Smooth muscle cell (in vitro differentiated cells): ENCODE data around the gene MAN1B1. TPM values are rescaled to one million over a fixed set of nuclear protein-coding genes. Genes with fewer than 3 reads are reported as not detected.
A peak's percentile ranks its signal among the peaks of the same experiment; 100 is the strongest.

Source experiments
- DNase-seq: peaks from one replicate; lab custom pipeline; 2025; ENCODE audit not compliant: unreplicated experiment; lab: John Stamatoyannopoulos, UW
- H2AFZ ChIP-seq: fragments of 200-600 bp; sonication (generic); 2 replicates; pipeline ENCODE4 v1.6.0; 2016; ENCODE audit warnings: antibody characterized with exemption, low read depth, mild to moderate bottlenecking
- H3F3A ChIP-seq: fragments of 200-600 bp; sonication (generic); 2 replicates; pipeline ENCODE4 v1.6.0; 2017; ENCODE audit warnings: antibody characterized with exemption, low read depth
- H3K27ac ChIP-seq: fragments of 200-600 bp; sonication (generic); 2 replicates; pipeline ENCODE4 v1.5.1; 2016; ENCODE audit warnings: low read depth, mild to moderate bottlenecking
- H3K27me3 ChIP-seq: fragments of 200-600 bp; sonication (generic); 2 replicates; pipeline ENCODE4 v1.6.1; 2016; ENCODE audit warnings: low read depth, mild to moderate bottlenecking
- H3K36me3 ChIP-seq: fragments of 200-600 bp; sonication (generic); 2 replicates; pipeline ENCODE4 v1.5.1; 2016; ENCODE audit warnings: low read depth
- H3K4me1 ChIP-seq: fragments of 200-600 bp; sonication (generic); 2 replicates; pipeline ENCODE4 v1.5.1; 2016; ENCODE audit warnings: low read depth
- H3K4me2 ChIP-seq: fragments of 200-600 bp; sonication (generic); 2 replicates; pipeline ENCODE4 v1.6.0; 2016; ENCODE audit warnings: mild to moderate bottlenecking
- H3K4me3 ChIP-seq: fragments of 200-600 bp; sonication (generic); 2 replicates; pipeline ENCODE4 v1.5.1; 2016; ENCODE audit warnings: mild to moderate bottlenecking
- H3K79me2 ChIP-seq: fragments of 200-600 bp; sonication (generic); 2 replicates; pipeline ENCODE4 v1.6.0; 2016; ENCODE audit warnings: low read depth, mild to moderate bottlenecking
- H3K9ac ChIP-seq: fragments of 200-600 bp; sonication (generic); 2 replicates; pipeline ENCODE4 v1.6.0; 2016; ENCODE audit warnings: low read depth
- H3K9me3 ChIP-seq: fragments of 200-600 bp; sonication (generic); replicated peaks from 2 replicates; pipeline ENCODE4 v1.5.1; 2016; ENCODE audit warnings: low read depth
- H4K20me1 ChIP-seq: fragments of 200-600 bp; sonication (generic); 2 replicates; pipeline ENCODE4 v1.6.0; 2016; ENCODE audit warnings: low read depth
- CTCF ChIP-seq: fragments of 200-600 bp; sonication (generic); IDR thresholded peaks from 2 replicates; pipeline ENCODE4 v1.5.1; 2017; ENCODE audit warnings: borderline replicate concordance, mild to moderate bottlenecking, antibody characterized with exemption; ENCODE audit not compliant: insufficient read depth, poor library complexity, severe bottlenecking
- WGBS: methylation state at CpG from one replicate; pipeline ENCODE4 v1.1.7; 2016; ENCODE audit warnings: low lambda C conversion rate; 5-methylcytosine and 5-hydroxymethylcytosine counted together
- polyA plus RNA-seq: library from polyadenylated mRNA; unstranded; fragments of >200 nt; fragmentation: Nextera tagmentation; extraction: Ambion mirVana; gene quantifications from 2 replicates; pipeline ENCODE4 v1.2.1, GENCODE V29; 2016
- total RNA-seq: library from RNA; depleted of rRNA; stranded (reverse); fragments of >200 nt; gene quantifications from 2 replicates; pipeline ENCODE4 v1.2.3, GENCODE V29; 2014

Gene MAN1B1
- total and polyA plus RNA-seq, 2 experiments from 2014 or later: 62.9 to 97.1 TPM

- WGBS: 23% methylated on average over 6 of the region's 6 CpGs
- no peak for DNase-seq
These were observed 15.9 kb upstream of the MAN1B1 start for GRCh38 chr9:137070906-137071275.

GRCh38 chr9:137071282-137071681, 15.5 kb upstream of the MAN1B1 start:
- Histone ChIP-seq H3F3A (no peaks in the 10 kb centered on the region), H3K4me3 (peak overlapping the region; percentile 51), H4K20me1 (no peaks in the 10 kb centered on the region), H3K9ac (no peak overlapping the region), H3K4me1 (peaks cover 8% of the 10 kb centered on the region), H3K79me2 (no peaks in the 10 kb centered on the region), H3K9me3 (no peaks in the 10 kb centered on the region), H2AFZ (peak overlapping the region; percentile 51), H3K27me3 (peaks cover 6% of the 10 kb centered on the region), H3K4me2 (peak overlapping the region; percentile 95), H3K27ac (no peak overlapping the region), H3K36me3 (no peaks in the 10 kb centered on the region)
- no peak for DNase-seq
- WGBS: 91% methylated on average over 2 of the region's 2 CpGs
- no peak for TF ChIP-seq CTCF

More at GRCh38 chr9:137070906-137071275, 15.9 kb upstream of the MAN1B1 start:
- H3K27ac ChIP-seq: no peak overlapping the region
- H3K4me3 ChIP-seq: peak overlapping the region; percentile 51
- peak overlapping the region; percentile 95 for H3K4me2 ChIP-seq
- H3K27me3 ChIP-seq: peaks cover 6% of the 10 kb centered on the region
- no peaks in the 10 kb centered on the region for H4K20me1 ChIP-seq
- no peak for TF ChIP-seq CTCF
- H2AFZ ChIP-seq: peak overlapping the region; percentile 51
- no peaks in the 10 kb centered on the region for H3K36me3 ChIP-seq
- H3K9me3 ChIP-seq: no peaks in the 10 kb centered on the region
- no peaks in the 10 kb centered on the region for H3F3A ChIP-seq
- peaks cover 8% of the 10 kb centered on the region for H3K4me1 ChIP-seq
- H3K9ac ChIP-seq: no peak overlapping the region
- H3K79me2 ChIP-seq: no peaks in the 10 kb centered on the region

GRCh38 chr9:137073992-137074399, 12.8 kb upstream of the MAN1B1 start:
- TF ChIP-seq CTCF: no peak
- no peaks in the 10 kb centered on the region for H3K79me2 ChIP-seq
- WGBS: 95% methylated on average over 8 of the region's 8 CpGs
- H3K9me3 ChIP-seq: no peaks in the 10 kb centered on the region
- peaks cover 16% of the 10 kb centered on the region for H3K4me1 ChIP-seq
- no peak overlapping the region for H3K4me2 ChIP-seq
- peaks cover 6% of the 10 kb centered on the region for H3K27me3 ChIP-seq
- no peak overlapping the region for H3K27ac ChIP-seq
- peaks cover 10% of the 10 kb centered on the region for H4K20me1 ChIP-seq
- peaks cover 3% of the 10 kb centered on the region for H3F3A ChIP-seq
- no peak overlapping the region for H3K9ac ChIP-seq
- no peak overlapping the region for H3K4me3 ChIP-seq
- DNase-seq: no peak
- H2AFZ ChIP-seq: no peak overlapping the region
- H3K36me3 ChIP-seq: no peaks in the 10 kb centered on the region

- 87% methylated on average over 11 of the region's 12 CpGs for WGBS
These were observed 12.0 kb upstream of the MAN1B1 start for GRCh38 chr9:137074657-137075274.

More at GRCh38 chr9:137074657-137075274, 12.0 kb upstream of the MAN1B1 start:
- no peaks in the 10 kb centered on the region for H3K36me3 ChIP-seq
- DNase-seq: no peak
- peaks cover 3% of the 10 kb centered on the region for H3F3A ChIP-seq
- no peak overlapping the region for H2AFZ ChIP-seq
- peaks cover 16% of the 10 kb centered on the region for H3K4me1 ChIP-seq
- H3K4me3 ChIP-seq: no peak overlapping the region
- H3K27ac ChIP-seq: no peak overlapping the region
- no peak overlapping the region for H3K9ac ChIP-seq
- no peaks in the 10 kb centered on the region for H3K79me2 ChIP-seq
- H3K4me2 ChIP-seq: no peak overlapping the region
- no peak for TF ChIP-seq CTCF
- no peaks in the 10 kb centered on the region for H3K9me3 ChIP-seq
- peaks cover 18% of the 10 kb centered on the region for H4K20me1 ChIP-seq
- H3K27me3 ChIP-seq: no peaks in the 10 kb centered on the region
